Body of pancreas (tissue), 4 donors: ENCODE data around the gene PMM2. TPM values are rescaled to one million over a fixed set of nuclear protein-coding genes. Genes with fewer than 3 reads are reported as not detected.

Experiments used
- ATAC-seq: fragments of 150-250 bp; one replicate; pipeline ENCODE4 v1.9.1; 2016
- DNase-seq, 4 donors: peaks; one replicate each; pipeline ENCODE4 v3.0.0-alpha.2; 2019
- H3K27ac ChIP-seq, 4 donors: fragments of 200-600 bp; sonication (generic); 1 replicate in 3 of 4; 2 replicates in 1 of 4; pipeline versions ENCODE4 v1.5.1 to v1.6.1; 2016 to 2019; ENCODE audit warnings: mild to moderate bottlenecking in 1 of 4, mixed read lengths in 1 of 4, moderate library complexity in 1 of 4
- H3K27me3 ChIP-seq, 2 donors: fragments of 200-600 bp; sonication (generic); one replicate each; pipeline ENCODE4 v1.6.0; 2016; ENCODE audit warnings: mild to moderate bottlenecking in 1 of 2
- H3K36me3 ChIP-seq, 2 donors: fragments of 200-600 bp; sonication (generic); replicated peaks in 1 of 2; 2 replicates each; pipeline ENCODE4 v1.5.1; 2016; ENCODE audit warnings: low read depth in 2 of 2; ENCODE audit not compliant: insufficient read depth in 1 of 2
- H3K4me1 ChIP-seq: fragments of 200-600 bp; sonication (generic); one replicate; pipeline ENCODE4 v1.6.0; 2016
- H3K4me3 ChIP-seq, 2 donors: fragments of 200-600 bp; sonication (generic); 1 replicate in 1 of 2; 2 replicates in 1 of 2; pipeline ENCODE4 v1.5.1; 2016 to 2019
- H3K9me3 ChIP-seq, 3 donors: fragments of 200-600 bp; sonication (generic); 1 replicate in 2 of 3; 2 replicates in 1 of 3; pipeline ENCODE4 v1.5.1; 2016
- CTCF ChIP-seq, 7 experiments: fragments of 450-650 bp in 4 of 7; fragments of 200-600 bp in 3 of 7; sonication (generic) in 3 of 7; IDR thresholded peaks; one replicate each; pipeline ENCODE4 v1.5.1; 2016 to 2019; ENCODE audit warnings: antibody characterized with exemption in 7 of 7
- POLR2A ChIP-seq, 3 donors: fragments of 450-650 bp; IDR thresholded peaks; one replicate each; pipeline ENCODE4 v1.6.1; 2016; ENCODE audit warnings: antibody characterized with exemption in 3 of 3, mild to moderate bottlenecking in 2 of 3
- WGBS, 2 donors: methylation state at CpG; one replicate each; pipeline ENCODE4 v1.1.5; 2017; 5-methylcytosine and 5-hydroxymethylcytosine counted together
- intact Hi-C: fragments of 100-400 bp; cut with DNase I; formaldehyde crosslinking; loops from one replicate; pipeline ENCODE4 v1.15.1; 2023
- total RNA-seq, 2 donors: library from RNA; depleted of rRNA; stranded (reverse); fragments of >200 nt; gene quantifications; one replicate each; pipeline ENCODE4 v1.1.0, GENCODE V29; 2016

The PMM2 gene
- total RNA-seq, 2 donors from 2014 or later = 34.8 to 127 TPM

GRCh38 chr16:8848231-8848938 is 50.7 kb downstream of the PMM2 start:
- no peak for ATAC-seq
- WGBS, 2 donors = 81 to 85% methylated on average over 13 to 26 of the region's 26 CpGs
- Histone ChIP-seq H3K27me3 (no peaks in the 10 kb centered on the region), H3K9me3 (no peaks in the 10 kb centered on the region), H3K4me1 (peaks cover 16% of the 10 kb centered on the region), H3K36me3 (peaks cover 0 to 10% of the 10 kb centered on the region in 2 donors), H3K4me3 (no peak overlapping the region), H3K27ac (peak overlapping the region in 1 of 4 donors; percentile 22)
- DNase-seq = no peak
- TF ChIP-seq POLR2A (IDR thresholded peaks at IDR 0.05) = no peak
- TF ChIP-seq CTCF (IDR thresholded peaks at IDR 0.05) = no peak
- intact Hi-C loops = no loop called here

GRCh38 chr16:8848939-8849391 is 51.3 kb downstream of the PMM2 start:
- Histone ChIP-seq H3K27ac (peak overlapping the region in 1 of 4 donors; percentile 22), H3K36me3 (peaks cover 0 to 12% of the 10 kb centered on the region in 2 donors), H3K27me3 (no peaks in the 10 kb centered on the region), H3K4me1 (peaks cover 16% of the 10 kb centered on the region), H3K4me3 (no peak overlapping the region), H3K9me3 (no peaks in the 10 kb centered on the region)
- ATAC-seq (no peak), DNase-seq (no peak)
- TF ChIP-seq POLR2A (IDR thresholded peaks at IDR 0.05) (no peak), CTCF (IDR thresholded peaks at IDR 0.05) (no peak)
- intact Hi-C loops = no loop called here
- 77 to 81% methylated on average over 7 to 8 of the region's 8 CpGs for WGBS, 2 donors

- no peak for ATAC-seq
Observed at GRCh38 chr16:8849411-8850011, 51.9 kb downstream of the PMM2 start.

GRCh38 chr16:8850279-8850885 is 52.7 kb downstream of the PMM2 start:
- WGBS, 2 donors = 65 to 72% methylated on average over 8 to 11 of the region's 11 CpGs
- ATAC-seq (peak; percentile 47), DNase-seq (peak in 1 of 4 donors; percentile 44)
- no peaks in the 10 kb centered on the region for H3K27me3 ChIP-seq
- H3K4me1 ChIP-seq = peaks cover 16% of the 10 kb centered on the region
- no peaks in the 10 kb centered on the region for H3K9me3 ChIP-seq
- TF ChIP-seq POLR2A (IDR thresholded peaks at IDR 0.05) (no peak), CTCF (IDR thresholded peaks at IDR 0.05) (no peak)
- H3K27ac ChIP-seq = peak overlapping the region in 2 of 4 donors; percentile 22 to 52
- H3K36me3 ChIP-seq = peaks cover 0 to 18% of the 10 kb centered on the region in 2 donors
- intact Hi-C loops = loop anchor here (10.0 kb wide), 1 partner anchor 46 kb away; no protein-coding TSS in a partner anchor
- H3K4me3 ChIP-seq = no peak overlapping the region

More at GRCh38 chr16:8849411-8850011, 51.9 kb downstream of the PMM2 start:
- H3K27me3 ChIP-seq = no peaks in the 10 kb centered on the region
- TF ChIP-seq CTCF (IDR thresholded peaks at IDR 0.05) (no peak), POLR2A (IDR thresholded peaks at IDR 0.05) (no peak)
- H3K4me1 ChIP-seq = peaks cover 16% of the 10 kb centered on the region
- intact Hi-C loops = loop anchor here (10.0 kb wide), 1 partner anchor 45 kb away; no protein-coding TSS in a partner anchor
- no peak for DNase-seq
- no peaks in the 10 kb centered on the region for H3K9me3 ChIP-seq
- H3K27ac ChIP-seq = peak overlapping the region in 2 of 4 donors; percentile 22 to 52
- 80 to 82% methylated on average over 17 to 18 of the region's 19 CpGs for WGBS, 2 donors
- peaks cover 0 to 12% of the 10 kb centered on the region in 2 donors for H3K36me3 ChIP-seq
- no peak overlapping the region for H3K4me3 ChIP-seq
